Mucosa of stomach (tissue), 1 donor: ENCODE results near the gene PNCK.

Source experiments
- H3K27me3 ChIP-seq: one replicate; pipeline ENCODE4 v1.7.0; 2013; ENCODE audit warnings: mild to moderate bottlenecking, low read length; ENCODE audit not compliant: control insufficient read depth, insufficient read depth
- H3K36me3 ChIP-seq: one replicate; pipeline ENCODE4 v1.7.0; 2013; ENCODE audit warnings: low read length; ENCODE audit not compliant: control insufficient read depth, insufficient read depth
- H3K4me1 ChIP-seq: one replicate; pipeline ENCODE4 v1.7.0; 2013; ENCODE audit warnings: mild to moderate bottlenecking, low read length; ENCODE audit not compliant: control insufficient read depth, insufficient read depth
- H3K4me3 ChIP-seq: one replicate; pipeline ENCODE4 v1.7.0; 2013; ENCODE audit warnings: low read length
- H3K9ac ChIP-seq: one replicate; pipeline ENCODE4 v1.7.0; 2013; ENCODE audit warnings: mild to moderate bottlenecking, low read length, moderate library complexity
- H3K9me3 ChIP-seq: one replicate; pipeline ENCODE4 v1.7.0; 2013; ENCODE audit warnings: mild to moderate bottlenecking, low read length, moderate library complexity; ENCODE audit not compliant: control insufficient read depth
- donor health status: Pancreatic carcinoma.

The PNCK gene

DNA sequence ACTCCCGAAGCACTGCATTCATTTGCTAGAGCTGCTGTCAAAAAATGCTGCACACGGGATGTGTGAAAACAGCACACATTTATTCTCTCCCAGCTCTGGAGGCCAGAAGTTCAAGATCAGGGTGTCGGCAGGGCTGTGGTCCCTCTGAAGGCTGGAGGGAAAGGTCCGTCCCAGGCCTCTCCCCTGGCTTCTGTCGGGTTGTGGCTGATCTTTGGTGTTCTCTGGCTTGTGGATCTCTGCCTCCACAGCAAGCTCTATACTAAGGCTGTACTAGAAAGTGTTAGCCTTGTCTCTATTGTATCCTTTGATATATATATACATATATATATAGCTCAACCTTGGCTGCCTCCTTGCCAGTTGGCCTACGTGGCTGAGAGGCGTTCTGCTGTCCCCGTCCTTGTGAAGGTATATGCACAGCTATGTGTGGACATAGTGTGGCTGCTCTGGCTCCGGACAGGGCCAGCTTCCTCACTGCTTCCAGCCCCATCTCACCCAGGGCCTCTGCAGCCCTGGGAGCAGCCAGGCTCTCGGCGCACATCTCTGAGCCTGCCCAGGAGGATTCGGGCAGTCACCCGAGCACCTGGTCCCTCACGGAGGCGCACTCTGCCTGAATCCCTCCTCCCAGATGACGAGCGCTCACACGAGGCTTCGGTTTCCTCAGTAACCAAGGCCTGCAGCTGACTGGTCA lies 41.6 kb downstream of the PNCK start:
- Histone ChIP-seq H3K9ac (no peak overlapping the region), H3K27me3 (peaks cover 4% of the 10 kb centered on the region), H3K9me3 (no peaks in the 10 kb centered on the region), H3K36me3 (no peaks in the 10 kb centered on the region), H3K4me3 (no peak overlapping the region), H3K4me1 (no peaks in the 10 kb centered on the region)

DNA sequence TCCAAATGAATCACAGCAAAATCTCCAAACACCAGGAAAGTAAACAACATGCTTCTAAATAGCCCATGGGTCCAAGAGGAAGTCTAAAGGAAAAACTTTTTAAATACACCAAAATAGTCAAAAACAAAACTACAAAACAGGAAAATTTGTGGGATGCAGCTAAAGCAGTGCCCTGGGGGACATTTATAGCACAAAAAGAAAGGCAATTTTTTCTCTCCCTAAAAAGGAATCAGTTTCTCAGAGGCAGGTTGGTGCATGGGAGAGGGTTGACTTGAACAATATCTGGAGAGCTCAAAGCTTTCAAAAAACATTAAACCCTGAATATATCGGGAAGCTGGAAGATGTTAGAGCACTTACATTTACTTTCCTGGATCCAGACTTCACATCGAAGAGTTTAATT lies 42.3 kb downstream of the PNCK start:
- H3K27me3 ChIP-seq = peaks cover 4% of the 10 kb centered on the region
- no peaks in the 10 kb centered on the region for H3K4me1 ChIP-seq
- no peaks in the 10 kb centered on the region for H3K36me3 ChIP-seq
- H3K4me3 ChIP-seq = no peak overlapping the region
- no peaks in the 10 kb centered on the region for H3K9me3 ChIP-seq
- no peak overlapping the region for H3K9ac ChIP-seq

DNA sequence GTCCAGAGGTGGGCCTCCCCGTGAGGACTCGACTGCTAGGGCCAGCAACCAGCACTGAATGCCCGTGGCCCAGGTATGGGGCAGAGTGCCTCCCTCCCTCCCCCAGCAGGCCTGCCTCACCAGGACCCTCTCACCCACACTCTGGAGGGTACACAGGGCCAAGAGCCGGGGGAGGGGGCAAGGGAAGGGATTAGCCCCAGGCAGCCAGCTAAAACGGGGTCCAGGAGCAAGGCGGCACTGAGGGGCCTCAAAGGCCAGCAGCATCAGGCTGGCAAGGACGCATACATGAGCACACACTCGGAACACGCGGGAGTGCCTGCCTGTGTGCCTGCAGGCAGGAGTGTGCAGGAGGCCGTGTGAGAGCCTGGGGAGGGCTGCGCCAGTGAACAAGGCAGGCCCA lies 44.9 kb downstream of the PNCK start:
- no peak overlapping the region for H3K4me3 ChIP-seq
- H3K27me3 ChIP-seq = no peaks in the 10 kb centered on the region
- H3K9me3 ChIP-seq = no peaks in the 10 kb centered on the region
- no peaks in the 10 kb centered on the region for H3K4me1 ChIP-seq
- H3K9ac ChIP-seq = no peak overlapping the region
- no peaks in the 10 kb centered on the region for H3K36me3 ChIP-seq

DNA sequence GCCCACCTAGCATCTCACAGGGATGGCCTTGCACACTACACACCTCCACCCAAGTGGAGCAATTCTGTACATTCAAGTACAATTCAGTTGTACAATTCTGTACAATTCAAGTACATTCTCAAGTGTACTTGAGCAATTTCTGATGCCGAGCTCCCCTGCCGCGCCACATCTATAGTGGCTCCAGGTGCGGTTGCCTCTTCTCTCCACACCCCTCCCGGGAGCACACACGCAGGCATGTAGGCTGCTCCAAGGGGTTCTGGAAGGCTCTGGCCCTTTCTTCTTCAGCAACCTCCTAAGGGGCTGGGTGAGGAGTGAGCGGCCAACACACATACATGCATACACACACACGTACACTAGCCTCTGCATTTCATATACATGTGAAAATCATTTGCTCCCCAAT lies 45.5 kb downstream of the PNCK start:
- Histone ChIP-seq H3K4me3 (no peak overlapping the region), H3K27me3 (no peaks in the 10 kb centered on the region), H3K36me3 (no peaks in the 10 kb centered on the region), H3K9ac (no peak overlapping the region), H3K4me1 (no peaks in the 10 kb centered on the region), H3K9me3 (no peaks in the 10 kb centered on the region)

DNA sequence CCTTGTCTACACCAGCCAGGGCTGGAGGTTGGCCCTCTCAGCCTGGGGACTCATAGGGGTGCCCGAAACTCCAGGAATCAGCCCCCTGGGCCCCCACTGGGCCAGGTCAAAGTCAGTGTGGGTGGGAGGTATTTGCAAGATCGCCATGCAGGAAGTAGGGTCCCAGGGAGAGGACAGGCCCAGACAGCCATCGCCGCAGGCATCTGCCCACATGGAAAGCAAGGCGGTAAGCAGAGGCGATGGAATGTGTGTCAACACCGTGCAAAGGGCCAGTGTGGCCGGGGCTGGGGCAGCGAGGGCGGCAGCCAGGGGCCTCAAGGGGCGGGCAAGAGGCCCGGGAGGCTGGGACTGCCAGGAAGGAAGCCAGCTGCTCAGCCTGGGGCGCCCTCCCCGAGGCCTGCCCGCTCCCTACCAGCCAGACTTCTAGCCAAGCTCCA lies 45.9 kb downstream of the PNCK start:
- H3K27me3 ChIP-seq = no peaks in the 10 kb centered on the region
- no peak overlapping the region for H3K9ac ChIP-seq
- no peaks in the 10 kb centered on the region for H3K4me1 ChIP-seq
- H3K9me3 ChIP-seq = no peaks in the 10 kb centered on the region
- no peaks in the 10 kb centered on the region for H3K36me3 ChIP-seq
- no peak overlapping the region for H3K4me3 ChIP-seq

DNA sequence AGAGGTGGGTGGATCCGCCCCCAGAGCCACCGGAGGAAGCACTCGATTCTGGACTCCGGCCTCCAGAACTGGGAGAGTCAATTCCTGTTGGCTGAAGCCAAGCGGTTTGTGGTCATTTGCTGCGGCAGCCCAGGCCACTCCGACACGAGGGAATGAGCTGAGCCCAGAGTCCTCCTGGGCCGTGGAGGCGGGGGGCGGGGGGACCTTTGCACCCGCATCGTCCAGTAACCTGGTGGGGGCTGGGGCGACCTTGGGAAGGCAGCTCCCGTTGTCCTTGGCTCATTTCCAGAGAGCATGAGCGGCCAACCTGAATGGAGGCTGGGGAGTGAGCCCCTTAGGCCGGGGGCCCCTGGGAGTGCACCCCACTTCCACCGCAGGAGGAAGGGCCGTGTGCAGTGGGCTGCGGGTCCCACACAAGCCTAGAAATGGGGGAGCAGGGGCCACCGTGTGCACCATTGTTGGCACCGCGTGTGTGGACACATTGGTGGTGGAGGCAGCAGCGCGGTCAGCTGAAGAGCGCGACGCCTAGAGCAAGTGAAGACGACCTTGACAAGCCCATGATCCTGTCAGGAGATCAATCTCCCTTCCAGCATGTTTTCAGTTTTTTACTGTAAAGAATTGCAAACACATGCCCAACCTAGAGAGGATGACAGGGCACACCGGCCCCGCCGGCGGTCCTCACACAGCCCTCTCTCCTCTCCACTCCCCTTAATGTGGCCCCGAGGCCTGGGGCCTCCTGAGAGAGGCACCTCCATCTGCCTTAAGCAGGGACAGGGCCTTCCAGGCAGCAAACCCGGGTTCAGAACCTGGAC lies 46.5 kb downstream of the PNCK start:
- Histone ChIP-seq H3K4me3 (no peak overlapping the region), H3K9me3 (no peaks in the 10 kb centered on the region), H3K9ac (no peak overlapping the region), H3K27me3 (no peaks in the 10 kb centered on the region), H3K4me1 (no peaks in the 10 kb centered on the region), H3K36me3 (no peaks in the 10 kb centered on the region)

DNA sequence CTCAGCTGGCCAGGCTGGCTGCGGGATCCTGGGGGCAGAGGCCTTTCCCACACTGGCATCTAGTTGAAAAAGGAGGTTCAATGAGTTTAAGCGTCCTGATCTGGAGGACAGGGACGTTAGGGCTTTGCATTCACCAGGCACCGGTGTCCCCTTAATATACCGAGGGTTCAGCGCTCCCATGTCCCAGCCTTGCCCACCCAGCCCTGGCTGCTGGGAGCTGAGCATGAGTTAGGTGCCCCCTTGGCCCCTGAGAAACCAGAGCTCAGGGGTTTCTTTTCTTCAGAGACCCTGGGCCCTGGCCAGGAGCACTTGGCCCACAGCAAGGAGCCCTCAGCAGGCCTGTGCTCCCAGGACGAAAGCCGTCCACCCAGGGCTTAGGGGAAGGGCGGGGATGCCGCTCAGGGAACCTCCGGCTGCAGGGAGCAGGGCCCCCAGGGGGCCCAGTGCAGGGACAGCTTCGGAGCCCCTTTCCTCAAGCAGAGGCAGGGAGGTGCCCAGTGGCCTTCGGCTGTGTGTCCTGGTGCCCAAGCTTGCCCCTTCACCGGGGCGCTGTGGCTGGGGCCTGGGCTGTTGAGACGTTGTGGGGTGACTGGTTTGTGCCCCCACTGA lies 47.5 kb downstream of the PNCK start:
- H3K36me3 ChIP-seq = no peaks in the 10 kb centered on the region
- H3K4me3 ChIP-seq = no peak overlapping the region
- no peaks in the 10 kb centered on the region for H3K27me3 ChIP-seq
- H3K9ac ChIP-seq = no peak overlapping the region
- no peaks in the 10 kb centered on the region for H3K4me1 ChIP-seq
- no peaks in the 10 kb centered on the region for H3K9me3 ChIP-seq

DNA sequence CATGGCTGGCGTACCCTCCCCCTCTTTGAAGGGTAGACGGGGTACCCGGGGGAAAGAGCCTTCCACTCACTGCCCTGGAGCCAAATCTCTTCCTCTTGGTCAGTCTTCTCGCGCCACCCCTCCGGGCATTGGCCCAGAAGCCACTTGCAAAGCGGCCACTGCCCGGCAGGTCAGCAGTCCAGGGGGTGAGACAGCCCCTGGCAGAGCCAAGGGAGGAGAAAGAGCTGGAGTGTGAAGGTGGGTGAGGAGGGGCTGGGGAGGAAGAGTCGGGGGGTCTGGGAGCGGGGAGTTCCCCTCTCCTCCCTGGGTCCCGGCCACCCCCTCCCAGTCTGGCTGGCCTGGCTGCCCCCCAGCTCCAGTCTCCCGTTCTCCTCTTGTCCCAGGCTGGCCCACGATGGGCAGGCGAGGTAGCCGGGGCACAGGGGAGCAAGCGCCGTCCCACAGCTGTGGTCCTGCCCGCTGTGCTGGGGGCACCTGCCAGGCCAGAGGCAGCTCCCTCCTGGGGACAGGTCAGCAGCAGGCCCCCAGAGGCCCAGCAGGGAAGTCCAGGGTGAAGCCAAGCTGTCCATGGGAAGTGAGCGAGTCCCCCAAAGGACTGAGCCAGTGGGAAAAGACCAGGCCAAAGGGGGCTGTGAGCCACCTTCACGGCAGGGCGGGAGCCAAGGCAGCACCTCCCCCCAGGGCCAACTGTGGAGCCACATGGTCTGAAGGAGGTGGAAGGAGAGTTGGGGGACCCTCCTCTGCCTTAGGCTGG lies 48.2 kb downstream of the PNCK start:
- Histone ChIP-seq H3K36me3 (no peaks in the 10 kb centered on the region), H3K9me3 (no peaks in the 10 kb centered on the region), H3K4me3 (no peak overlapping the region)

DNA sequence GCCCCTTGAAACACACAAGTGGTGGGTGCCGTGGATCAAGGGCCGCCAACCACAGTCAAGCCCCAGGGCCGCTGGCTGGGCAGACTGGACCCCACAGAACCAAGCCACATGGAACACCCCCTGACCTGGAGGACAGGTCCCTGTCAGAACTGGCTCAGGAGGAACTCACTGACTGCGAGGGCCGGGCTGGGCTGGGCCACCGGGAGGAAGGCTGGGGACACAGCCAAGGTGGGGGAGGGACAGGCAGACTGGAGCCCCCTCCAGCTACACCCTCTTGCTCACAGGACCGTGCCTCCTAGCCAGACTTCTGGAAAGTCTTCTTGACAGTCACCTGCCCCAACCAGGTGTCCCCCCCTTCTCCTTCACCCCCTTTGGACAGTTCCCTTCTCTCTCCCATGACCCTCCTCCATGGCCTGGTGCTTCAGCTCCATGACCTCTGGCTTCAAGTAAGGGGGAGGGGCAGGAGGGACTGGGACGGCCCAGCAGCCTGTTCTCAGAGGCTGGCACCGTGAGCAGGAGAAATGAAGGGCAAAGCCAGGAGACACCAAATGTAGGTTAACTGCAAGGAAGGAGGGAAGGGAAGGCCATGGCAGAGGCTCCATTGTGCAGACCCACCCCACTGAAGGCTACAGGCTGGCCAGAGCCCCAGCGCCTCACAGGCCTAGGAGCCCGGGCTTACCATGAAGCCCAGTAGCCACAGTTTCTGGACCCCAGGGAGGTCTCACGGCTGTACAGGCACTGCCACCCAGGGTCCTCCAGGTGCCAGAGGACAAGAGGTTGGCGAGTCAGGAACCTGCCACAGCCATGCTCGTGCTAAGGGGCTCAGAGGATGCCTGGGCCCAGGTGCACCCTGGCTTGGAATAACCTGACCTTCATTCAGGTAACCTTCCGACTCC lies 49.2 kb downstream of the PNCK start:
- Histone ChIP-seq H3K4me1 (no peaks in the 10 kb centered on the region), H3K9me3 (no peaks in the 10 kb centered on the region), H3K9ac (no peak overlapping the region), H3K36me3 (no peaks in the 10 kb centered on the region), H3K4me3 (no peak overlapping the region), H3K27me3 (no peaks in the 10 kb centered on the region)

More for the DNA sequence above, 48.2 kb downstream of the PNCK start:
- Histone ChIP-seq H3K27me3 (no peaks in the 10 kb centered on the region), H3K4me1 (no peaks in the 10 kb centered on the region), H3K9ac (no peak overlapping the region)

DNA sequence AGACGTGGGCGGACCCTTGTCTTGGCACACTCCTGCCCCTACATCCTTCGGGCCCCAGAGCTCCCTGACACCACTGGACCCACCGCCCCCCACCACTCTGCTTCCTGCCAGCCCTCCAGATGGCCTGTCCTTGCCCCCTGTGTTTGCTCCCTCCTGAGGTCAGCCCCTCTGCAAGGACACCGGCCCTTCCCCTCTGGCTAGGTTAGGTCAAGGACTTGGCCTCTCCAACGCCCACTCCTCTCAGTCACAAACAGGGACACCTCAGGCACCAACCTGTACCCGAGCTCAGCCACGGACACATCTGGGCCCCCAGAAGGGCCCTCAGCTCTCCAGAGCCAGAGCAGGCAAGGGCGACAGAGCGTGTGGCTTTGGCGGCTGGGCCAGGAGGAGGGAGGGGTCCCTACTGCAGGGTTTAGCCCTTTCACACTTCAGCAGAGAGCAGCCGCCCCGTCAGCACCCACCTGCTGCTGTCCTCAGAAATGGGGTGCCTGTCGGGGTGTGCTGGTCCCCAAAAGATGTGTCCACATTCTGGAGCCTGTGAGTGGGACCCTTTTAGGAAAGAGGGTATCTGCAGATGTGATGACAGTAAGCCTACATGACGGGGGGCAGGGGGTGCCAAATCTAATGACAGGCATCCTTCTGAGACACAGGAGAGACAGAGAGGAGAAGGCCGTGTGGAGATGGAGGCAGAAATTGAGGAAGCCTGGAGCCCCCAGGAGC lies 50.1 kb downstream of the PNCK start:
- no peaks in the 10 kb centered on the region for H3K9me3 ChIP-seq
- no peaks in the 10 kb centered on the region for H3K4me1 ChIP-seq
- no peaks in the 10 kb centered on the region for H3K27me3 ChIP-seq
- no peaks in the 10 kb centered on the region for H3K36me3 ChIP-seq
- H3K9ac ChIP-seq = no peak overlapping the region
- H3K4me3 ChIP-seq = no peak overlapping the region
